HepG2 (cell line): Measurements from ENCODE around the gene RAB40C. TPM values are rescaled to one million over a fixed set of nuclear protein-coding genes. Genes with fewer than 3 reads are reported as not detected.
A peak's percentile ranks its signal among the peaks of the same experiment; 100 is the strongest.

ENCODE experiments used
- ATAC-seq: fragments of 200-7000 bp; cut with Tn5 transposase; 3 replicates; pipeline ENCODE4 v1.9.1; 2020; ENCODE audit warnings: mild to moderate bottlenecking, moderate library complexity
- BruUV-seq: library from RNA; stranded (reverse); fragments of 400-500 nt; replicated peaks from 2 replicates; lab custom pipeline; 2021; lab: Mats Ljungman, UMichigan
- CTCF ChIA-PET: fragments of 300-600 bp; formaldehyde crosslinking; extraction: SDS; loops from one replicate; lab custom pipeline; 2021; ENCODE audit warnings: low total read pairs, inconsistent platforms, low intra/inter-chr PET ratio; lab: Yijun Ruan, JAX
- POLR2A ChIA-PET: fragments of 350-600 bp; sonication (Branson Sonifier 250); formaldehyde crosslinking; loops from one replicate; lab custom pipeline; 2020; ENCODE audit warnings: antibody characterized with exemption, inconsistent platforms; lab: Yijun Ruan, JAX
- DNase-seq: peaks from one replicate; pipeline ENCODE4 v3.0.0-alpha.2; 2015; ENCODE audit warnings: low spot score
- FAIRE-seq: peaks from 3 replicates; lab custom pipeline; 2011; peaks lifted over from hg19 to GRCh38; lab: Jason Lieb, UNC
- H2AFZ ChIP-seq: one replicate; pipeline ENCODE4 v1.6.1; 2011; ENCODE audit warnings: low read length, inconsistent platforms
- H3K27ac ChIP-seq: fragments of 300-600 bp; 3 replicates; pipeline ENCODE4 v1.8.0; 2011; ENCODE audit warnings: mixed run types, mild to moderate bottlenecking, mixed read lengths, low read length, inconsistent platforms; ENCODE audit not compliant: insufficient read depth; ENCODE audit errors: extremely low read length
- H3K27me3 ChIP-seq, 2 experiments: fragments of 200-600 bp in 1 of 2; 2 replicates in 1 of 2; 3 replicates in 1 of 2; pipeline versions ENCODE4 v1.6.0 to v1.8.0; 2011; ENCODE audit warnings: low read length in 2 of 2, mild to moderate bottlenecking in 2 of 2, moderate library complexity in 2 of 2, inconsistent platforms in 1 of 2; ENCODE audit not compliant: insufficient read depth in 2 of 2, control insufficient read depth in 1 of 2
- H3K36me3 ChIP-seq, 2 experiments: fragments of 200-600 bp in 1 of 2; replicated peaks in 1 of 2; 2 replicates in 1 of 2; 3 replicates in 1 of 2; pipeline versions ENCODE4 v1.5.1 to v1.8.0; 2011; ENCODE audit warnings: low read length in 2 of 2, inconsistent platforms in 1 of 2; ENCODE audit not compliant: insufficient read depth in 2 of 2, control insufficient read depth in 1 of 2
- H3K4me1 ChIP-seq: 2 replicates; pipeline ENCODE4 v1.5.1; 2012; ENCODE audit warnings: low read length, inconsistent platforms; ENCODE audit not compliant: insufficient read depth
- H3K4me2 ChIP-seq: 2 replicates; pipeline ENCODE4 v1.6.0; 2011; ENCODE audit warnings: low read depth, low read length, inconsistent platforms
- H3K4me3 ChIP-seq, 3 experiments: fragments of 200-600 bp in 1 of 3; sonication (generic), shearing (Covaris generic) in 1 of 3; replicated peaks in 1 of 3; 2 replicates each; pipeline ENCODE4 v1.5.1; 2011 to 2016; ENCODE audit warnings: low read length in 3 of 3, inconsistent platforms in 2 of 3, low read depth in 2 of 3, mild to moderate bottlenecking in 2 of 3, control low read depth in 1 of 3, mixed read lengths in 1 of 3; ENCODE audit not compliant: insufficient read depth in 1 of 3
- H3K79me2 ChIP-seq: one replicate; pipeline ENCODE4 v1.6.1; 2011; ENCODE audit warnings: low read length, inconsistent platforms; ENCODE audit not compliant: insufficient read depth
- H3K9ac ChIP-seq: 2 replicates; pipeline ENCODE4 v1.6.0; 2011; ENCODE audit warnings: mild to moderate bottlenecking, low read depth, low read length, inconsistent platforms; ENCODE audit not compliant: insufficient read depth
- H3K9me3 ChIP-seq: 2 replicates; pipeline ENCODE4 v1.5.1; 2012; ENCODE audit warnings: mild to moderate bottlenecking, low read length
- H4K20me1 ChIP-seq: 2 replicates; pipeline ENCODE4 v1.6.0; 2011; ENCODE audit warnings: inconsistent platforms, mild to moderate bottlenecking, low read length, moderate library complexity; ENCODE audit not compliant: insufficient read depth
- ARNT ChIP-seq: fragments of 450-650 bp; IDR thresholded peaks from 2 replicates; pipeline ENCODE4 v1.6.1; 2017
- BRD4 ChIP-seq: sonication (generic); formaldehyde crosslinking; IDR thresholded peaks from 2 replicates; pipeline ENCODE4 v1.4.0; 2020; ENCODE audit warnings: missing genetic modification reagents
- CEBPZ ChIP-seq: IDR thresholded peaks from 2 replicates; pipeline ENCODE4 v1.6.1; 2012; ENCODE audit warnings: low read length, improper control_type of control experiment
- FOXM1 ChIP-seq: sonication (generic); formaldehyde crosslinking; IDR thresholded peaks from 2 replicates; pipeline ENCODE4 v1.5.0; 2020; ENCODE audit warnings: missing genetic modification reagents
- GABPA ChIP-seq, 2 experiments: IDR thresholded peaks; 2 replicates each; pipeline ENCODE4 v1.6.1; 2011 to 2016; ENCODE audit warnings: low read depth in 2 of 2, low read length in 1 of 2, missing biosample characterization in 1 of 2, missing genetic modification characterization in 1 of 2
- GTF2F1 ChIP-seq: fragments of 150-350 bp; IDR thresholded peaks from 2 replicates; pipeline ENCODE4 v1.6.1; 2014; ENCODE audit warnings: low read length
- HOXA7 ChIP-seq: sonication (generic); formaldehyde crosslinking; IDR thresholded peaks from 2 replicates; pipeline ENCODE4 v1.8.1; 2022; ENCODE audit warnings: mild to moderate bottlenecking, missing genetic modification reagents, moderate library complexity
- NR2F1 ChIP-seq, 2 experiments: fragments of 450-650 bp in 1 of 2; formaldehyde crosslinking in 1 of 2; IDR thresholded peaks; 2 replicates each; pipeline versions ENCODE4 v1.5.0 to v1.6.1; 2016 to 2020; ENCODE audit warnings: mild to moderate bottlenecking in 1 of 2, missing compliant biosample characterization in 1 of 2, missing genetic modification reagents in 1 of 2, moderate library complexity in 1 of 2
- RARA ChIP-seq: IDR thresholded peaks from 2 replicates; pipeline ENCODE4 v1.6.1; 2016; ENCODE audit warnings: missing genetic modification reagents, missing compliant biosample characterization
- SMARCC2 ChIP-seq: fragments of 450-650 bp; IDR thresholded peaks from 2 replicates; pipeline ENCODE4 v1.6.1; 2017; ENCODE audit warnings: antibody characterized with exemption, mild to moderate bottlenecking
- ZNF564 ChIP-seq: sonication (generic); formaldehyde crosslinking; IDR thresholded peaks from 2 replicates; pipeline ENCODE4 v1.8.1; 2023; ENCODE audit warnings: mild to moderate bottlenecking, missing genetic modification reagents
- ZSCAN12 ChIP-seq: sonication (generic); formaldehyde crosslinking; IDR thresholded peaks from 2 replicates; pipeline ENCODE4 v1.9.0; 2021; ENCODE audit warnings: mild to moderate bottlenecking, missing genetic modification reagents
- WGBS: methylation state at CpG from one replicate; pipeline ENCODE4 v1.1.6; 2017; ENCODE audit warnings: low lambda C conversion rate; 5-methylcytosine and 5-hydroxymethylcytosine counted together
- in situ Hi-C: cut with HindIII; loops from 2 replicates; pipeline ENCODE4 v1.10.0; 2017; ENCODE audit warnings: low pct_unique_long_range_greater_than_20kb; ENCODE audit not compliant: extremely low pct_ligation_motif_present
- intact Hi-C: fragments of 100-400 bp; cut with micrococcal nuclease; formaldehyde crosslinking; loops from one replicate; pipeline ENCODE4 v1.10.0; 2022; ENCODE audit not compliant: unreplicated experiment
- polyA plus RNA-seq, 8 experiments: library from polyadenylated mRNA; depleted of rRNA in 3 of 8; stranded (reverse) in 7 of 8; unstranded in 1 of 8; fragments of >200 nt; fragmentation: Illumina TruSeq in 4 of 8; extraction: Trizol in 4 of 8; gene quantifications; 2 replicates each; pipeline versions ENCODE4 v1.2.1 to v1.2.3, GENCODE V29; 2011 to 2016; ENCODE audit warnings: low read depth in 4 of 8, missing spikeins in 1 of 8, mixed read lengths in 1 of 8; ENCODE audit not compliant: insufficient read depth in 1 of 8
- total RNA-seq, 5 experiments: library from RNA; depleted of rRNA; stranded (reverse); fragments of >200 nt; fragmentation: Illumina TruSeq; extraction: Trizol; gene quantifications; 2 replicates each; pipeline ENCODE4 v1.2.3, GENCODE V29; 2016; ENCODE audit warnings: low read depth in 1 of 5
- TF ChIP-seq, protein P1 (sequence below): sonication (generic); formaldehyde crosslinking; IDR thresholded peaks from 2 replicates; pipeline ENCODE4 v1.4.0; 2020; ENCODE audit warnings: missing genetic modification reagents
- TF ChIP-seq, protein P2 (sequence below): sonication (generic); formaldehyde crosslinking; IDR thresholded peaks from 2 replicates; pipeline ENCODE4 v1.5.1; 2020; ENCODE audit warnings: missing genetic modification reagents, mild to moderate bottlenecking, borderline replicate concordance

Gene RAB40C
- total and polyA plus RNA-seq, 2 of the 13 experiments (the other 11 are each of a cell fraction or from before 2014, with no cell fraction given), result 7.7 to 11.5 TPM

GRCh38 chr16:667780-668518 lies 78.1 kb downstream of the RAB40C start, which contains the start of gene RHOT2:
Gene RHOT2 (plus strand): TSS chr16:668132. CDS start chr16:668200, 68 bp downstream.
- no TSS peak for BruUV-seq
- CTCF ChIA-PET, result interaction anchor here (1.0 to 1.4 kb wide), 3 partner anchors 9 to 18 kb away, joined by 3 to 4 read pairs (median 4); partner anchors contain the start of gene STUB1
- Histone ChIP-seq H3K36me3 (peaks cover 17 to 34% of the 10 kb centered on the region in 2 experiments; a peak in 4 of 5 replicates), H3K4me3 (peak within 1 kb of the TSS; percentile 87 to 96 (median 91)), H3K4me2 (peak within 1 kb of the TSS; percentile 92), H4K20me1 (no peaks in the 10 kb centered on the region), H3K4me1 (peaks cover 18% of the 10 kb centered on the region), H2AFZ (peak within 1 kb of the TSS; percentile 83), H3K9ac (peak within 1 kb of the TSS; percentile 93), H3K79me2 (peaks cover 17% of the 10 kb centered on the region), H3K27ac (peak within 1 kb of the TSS; percentile 58), H3K27me3 (no peaks in the 10 kb centered on the region), H3K9me3 (no peaks in the 10 kb centered on the region)
- no peak for FAIRE-seq
- 3% methylated on average over 17 of the region's 78 CpGs for WGBS
- POLR2A ChIA-PET, result interaction anchor here (0.7 to 2.0 kb wide), 9 partner anchors 8 to 32 kb away, joined by 3 to 8 read pairs (median 5); partner anchors contain the start of genes METTL26, RHBDL1, STUB1 and WDR24
- intact Hi-C loops (no loop called here), in situ Hi-C loops (no loop called here)
- peak; percentile 77 for DNase-seq
- peak; percentile 91 for ATAC-seq
- TF ChIP-seq CEBPZ (no peak), GTF2F1 (no peak), ARNT (no peak), GABPA (IDR thresholded peaks at IDR 0.05; ENCODE audit: low read depth, low read length) (peak; percentile 98), GABPA (CRISPR knock-in tag; IDR thresholded peaks at IDR 0.05; ENCODE audit: low read depth) (peak; percentile 88), RARA (peak; percentile 40; the same call in 1 of the 2 replicates), SMARCC2 (no peak), ZSCAN12 (CRISPR knock-in tag) (0 out of 2 replicates have a peak, but pooled peaks have one; percentile 66), ZNF564 (peak; percentile 91), HOXA7 (CRISPR knock-in tag) (no peak), FOXM1 (CRISPR knock-in tag) (no peak), NR2F1 (CRISPR knock-in tag; IDR thresholded peaks at IDR 0.05) (no peak), BRD4 (no peak; the same call in none of the 2 replicates)
- TF ChIP-seq, protein P1, sequence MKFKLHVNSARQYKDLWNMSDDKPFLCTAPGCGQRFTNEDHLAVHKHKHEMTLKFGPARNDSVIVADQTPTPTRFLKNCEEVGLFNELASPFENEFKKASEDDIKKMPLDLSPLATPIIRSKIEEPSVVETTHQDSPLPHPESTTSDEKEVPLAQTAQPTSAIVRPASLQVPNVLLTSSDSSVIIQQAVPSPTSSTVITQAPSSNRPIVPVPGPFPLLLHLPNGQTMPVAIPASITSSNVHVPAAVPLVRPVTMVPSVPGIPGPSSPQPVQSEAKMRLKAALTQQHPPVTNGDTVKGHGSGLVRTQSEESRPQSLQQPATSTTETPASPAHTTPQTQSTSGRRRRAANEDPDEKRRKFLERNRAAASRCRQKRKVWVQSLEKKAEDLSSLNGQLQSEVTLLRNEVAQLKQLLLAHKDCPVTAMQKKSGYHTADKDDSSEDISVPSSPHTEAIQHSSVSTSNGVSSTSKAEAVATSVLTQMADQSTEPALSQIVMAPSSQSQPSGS (CRISPR knock-in tag), result peak; percentile 74
- TF ChIP-seq, protein P2, sequence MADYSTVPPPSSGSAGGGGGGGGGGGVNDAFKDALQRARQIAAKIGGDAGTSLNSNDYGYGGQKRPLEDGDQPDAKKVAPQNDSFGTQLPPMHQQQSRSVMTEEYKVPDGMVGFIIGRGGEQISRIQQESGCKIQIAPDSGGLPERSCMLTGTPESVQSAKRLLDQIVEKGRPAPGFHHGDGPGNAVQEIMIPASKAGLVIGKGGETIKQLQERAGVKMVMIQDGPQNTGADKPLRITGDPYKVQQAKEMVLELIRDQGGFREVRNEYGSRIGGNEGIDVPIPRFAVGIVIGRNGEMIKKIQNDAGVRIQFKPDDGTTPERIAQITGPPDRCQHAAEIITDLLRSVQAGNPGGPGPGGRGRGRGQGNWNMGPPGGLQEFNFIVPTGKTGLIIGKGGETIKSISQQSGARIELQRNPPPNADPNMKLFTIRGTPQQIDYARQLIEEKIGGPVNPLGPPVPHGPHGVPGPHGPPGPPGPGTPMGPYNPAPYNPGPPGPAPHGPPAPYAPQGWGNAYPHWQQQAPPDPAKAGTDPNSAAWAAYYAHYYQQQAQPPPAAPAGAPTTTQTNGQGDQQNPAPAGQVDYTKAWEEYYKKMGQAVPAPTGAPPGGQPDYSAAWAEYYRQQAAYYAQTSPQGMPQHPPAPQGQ (CRISPR knock-in tag), result peak; percentile 98
